ENCODE data around the gene NMNAT3. TPM values are rescaled to one million over a fixed set of nuclear protein-coding genes. Genes with fewer than 3 reads are reported as not detected.

NMNAT3 gene
- total RNA-seq, result 0.93 and 1.0 TPM in 2 replicates

GRCh38 chr3:139677388-139678155, at the start of gene NMNAT3:
Gene NMNAT3, minus strand, starts transcription at chr3:139677972. Its CDS starts 50,248 bp downstream, at chr3:139627724.

Other genes starting within 250 kb of the NMNAT3 start
- not detected in 2 replicates for gene RBP2, start 201.5 kb downstream of the NMNAT3 start, total RNA-seq
- 30.2 and 70.6 TPM in 2 replicates for gene RBP1, start 138.2 kb downstream of the NMNAT3 start, total RNA-seq

Data from pericardium fibroblast (primary cell).